ENCODE data around the gene ZBTB12. TPM values are rescaled to one million over a fixed set of nuclear protein-coding genes. Genes with fewer than 3 reads are reported as not detected.

ZBTB12 gene
- total and polyA plus RNA-seq, 2 of the 13 experiments (the other 11 are each of a cell fraction or from before 2014, with no cell fraction given) = 4.8 to 6.0 TPM

- TF ChIP-seq, protein P1, sequence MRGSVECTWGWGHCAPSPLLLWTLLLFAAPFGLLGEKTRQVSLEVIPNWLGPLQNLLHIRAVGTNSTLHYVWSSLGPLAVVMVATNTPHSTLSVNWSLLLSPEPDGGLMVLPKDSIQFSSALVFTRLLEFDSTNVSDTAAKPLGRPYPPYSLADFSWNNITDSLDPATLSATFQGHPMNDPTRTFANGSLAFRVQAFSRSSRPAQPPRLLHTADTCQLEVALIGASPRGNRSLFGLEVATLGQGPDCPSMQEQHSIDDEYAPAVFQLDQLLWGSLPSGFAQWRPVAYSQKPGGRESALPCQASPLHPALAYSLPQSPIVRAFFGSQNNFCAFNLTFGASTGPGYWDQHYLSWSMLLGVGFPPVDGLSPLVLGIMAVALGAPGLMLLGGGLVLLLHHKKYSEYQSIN (CRISPR knock-in tag; IDR thresholded peaks at IDR 0.05; ENCODE audit: borderline replicate concordance) = no peak
- TF ChIP-seq PAX8 (CRISPR knock-in tag; IDR thresholded peaks at IDR 0.05; ENCODE audit: borderline replicate concordance) (no peak), HOXA7 (CRISPR knock-in tag; IDR thresholded peaks at IDR 0.05) (no peak), ZNF547 (CRISPR knock-in tag; IDR thresholded peaks at IDR 0.05) (peak; percentile 41; the same call in 1 of the 2 replicates), GPN1 (CRISPR knock-in tag; IDR thresholded peaks at IDR 0.05; ENCODE audit: borderline replicate concordance) (peak; percentile 39; the same call in 1 of the 2 replicates), ZNF343 (CRISPR knock-in tag; IDR thresholded peaks at IDR 0.05) (no peak), SMAD9 (CRISPR knock-in tag; IDR thresholded peaks at IDR 0.05) (no peak), MBNL3 (CRISPR knock-in tag; conservative IDR thresholded peaks at IDR 0.05) (no peak), JUNB (CRISPR knock-in tag; IDR thresholded peaks at IDR 0.05; ENCODE audit: borderline replicate concordance) (no peak), RXRA (CRISPR knock-in tag; IDR thresholded peaks at IDR 0.05) (peak; percentile 79; the same call in 1 of the 2 replicates), CEBPG (CRISPR knock-in tag; IDR thresholded peaks at IDR 0.05) (no peak), FOXA1 (IDR thresholded peaks at IDR 0.05) (no peak), FOXA1 (CRISPR knock-in tag; IDR thresholded peaks at IDR 0.05) (no peak), ZNF282 (IDR thresholded peaks at IDR 0.05; ENCODE audit: partially characterized antibody) (no peak), ZNF44 (CRISPR knock-in tag; IDR thresholded peaks at IDR 0.05) (no peak)
- TF ChIP-seq, protein P2, sequence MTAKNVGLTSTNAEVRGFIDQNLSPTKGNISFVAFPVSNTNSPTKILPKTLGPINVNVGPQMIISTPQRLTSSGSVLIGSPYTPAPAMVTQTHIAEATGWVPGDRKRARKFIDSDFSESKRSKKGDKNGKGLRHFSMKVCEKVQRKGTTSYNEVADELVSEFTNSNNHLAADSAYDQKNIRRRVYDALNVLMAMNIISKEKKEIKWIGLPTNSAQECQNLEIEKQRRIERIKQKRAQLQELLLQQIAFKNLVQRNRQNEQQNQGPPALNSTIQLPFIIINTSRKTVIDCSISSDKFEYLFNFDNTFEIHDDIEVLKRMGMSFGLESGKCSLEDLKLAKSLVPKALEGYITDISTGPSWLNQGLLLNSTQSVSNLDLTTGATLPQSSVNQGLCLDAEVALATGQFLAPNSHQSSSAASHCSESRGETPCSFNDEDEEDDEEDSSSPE (CRISPR knock-in tag; IDR thresholded peaks at IDR 0.05) = peak; percentile 96
- TF ChIP-seq, protein P3, sequence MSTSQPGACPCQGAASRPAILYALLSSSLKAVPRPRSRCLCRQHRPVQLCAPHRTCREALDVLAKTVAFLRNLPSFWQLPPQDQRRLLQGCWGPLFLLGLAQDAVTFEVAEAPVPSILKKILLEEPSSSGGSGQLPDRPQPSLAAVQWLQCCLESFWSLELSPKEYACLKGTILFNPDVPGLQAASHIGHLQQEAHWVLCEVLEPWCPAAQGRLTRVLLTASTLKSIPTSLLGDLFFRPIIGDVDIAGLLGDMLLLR (CRISPR knock-in tag; IDR thresholded peaks at IDR 0.05) = no peak; the same call in 1 of the 2 replicates
- TF ChIP-seq, protein P4, sequence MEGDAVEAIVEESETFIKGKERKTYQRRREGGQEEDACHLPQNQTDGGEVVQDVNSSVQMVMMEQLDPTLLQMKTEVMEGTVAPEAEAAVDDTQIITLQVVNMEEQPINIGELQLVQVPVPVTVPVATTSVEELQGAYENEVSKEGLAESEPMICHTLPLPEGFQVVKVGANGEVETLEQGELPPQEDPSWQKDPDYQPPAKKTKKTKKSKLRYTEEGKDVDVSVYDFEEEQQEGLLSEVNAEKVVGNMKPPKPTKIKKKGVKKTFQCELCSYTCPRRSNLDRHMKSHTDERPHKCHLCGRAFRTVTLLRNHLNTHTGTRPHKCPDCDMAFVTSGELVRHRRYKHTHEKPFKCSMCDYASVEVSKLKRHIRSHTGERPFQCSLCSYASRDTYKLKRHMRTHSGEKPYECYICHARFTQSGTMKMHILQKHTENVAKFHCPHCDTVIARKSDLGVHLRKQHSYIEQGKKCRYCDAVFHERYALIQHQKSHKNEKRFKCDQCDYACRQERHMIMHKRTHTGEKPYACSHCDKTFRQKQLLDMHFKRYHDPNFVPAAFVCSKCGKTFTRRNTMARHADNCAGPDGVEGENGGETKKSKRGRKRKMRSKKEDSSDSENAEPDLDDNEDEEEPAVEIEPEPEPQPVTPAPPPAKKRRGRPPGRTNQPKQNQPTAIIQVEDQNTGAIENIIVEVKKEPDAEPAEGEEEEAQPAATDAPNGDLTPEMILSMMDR (CRISPR knock-in tag; IDR thresholded peaks at IDR 0.05) = peak; percentile 20
- TF ChIP-seq, protein P5, sequence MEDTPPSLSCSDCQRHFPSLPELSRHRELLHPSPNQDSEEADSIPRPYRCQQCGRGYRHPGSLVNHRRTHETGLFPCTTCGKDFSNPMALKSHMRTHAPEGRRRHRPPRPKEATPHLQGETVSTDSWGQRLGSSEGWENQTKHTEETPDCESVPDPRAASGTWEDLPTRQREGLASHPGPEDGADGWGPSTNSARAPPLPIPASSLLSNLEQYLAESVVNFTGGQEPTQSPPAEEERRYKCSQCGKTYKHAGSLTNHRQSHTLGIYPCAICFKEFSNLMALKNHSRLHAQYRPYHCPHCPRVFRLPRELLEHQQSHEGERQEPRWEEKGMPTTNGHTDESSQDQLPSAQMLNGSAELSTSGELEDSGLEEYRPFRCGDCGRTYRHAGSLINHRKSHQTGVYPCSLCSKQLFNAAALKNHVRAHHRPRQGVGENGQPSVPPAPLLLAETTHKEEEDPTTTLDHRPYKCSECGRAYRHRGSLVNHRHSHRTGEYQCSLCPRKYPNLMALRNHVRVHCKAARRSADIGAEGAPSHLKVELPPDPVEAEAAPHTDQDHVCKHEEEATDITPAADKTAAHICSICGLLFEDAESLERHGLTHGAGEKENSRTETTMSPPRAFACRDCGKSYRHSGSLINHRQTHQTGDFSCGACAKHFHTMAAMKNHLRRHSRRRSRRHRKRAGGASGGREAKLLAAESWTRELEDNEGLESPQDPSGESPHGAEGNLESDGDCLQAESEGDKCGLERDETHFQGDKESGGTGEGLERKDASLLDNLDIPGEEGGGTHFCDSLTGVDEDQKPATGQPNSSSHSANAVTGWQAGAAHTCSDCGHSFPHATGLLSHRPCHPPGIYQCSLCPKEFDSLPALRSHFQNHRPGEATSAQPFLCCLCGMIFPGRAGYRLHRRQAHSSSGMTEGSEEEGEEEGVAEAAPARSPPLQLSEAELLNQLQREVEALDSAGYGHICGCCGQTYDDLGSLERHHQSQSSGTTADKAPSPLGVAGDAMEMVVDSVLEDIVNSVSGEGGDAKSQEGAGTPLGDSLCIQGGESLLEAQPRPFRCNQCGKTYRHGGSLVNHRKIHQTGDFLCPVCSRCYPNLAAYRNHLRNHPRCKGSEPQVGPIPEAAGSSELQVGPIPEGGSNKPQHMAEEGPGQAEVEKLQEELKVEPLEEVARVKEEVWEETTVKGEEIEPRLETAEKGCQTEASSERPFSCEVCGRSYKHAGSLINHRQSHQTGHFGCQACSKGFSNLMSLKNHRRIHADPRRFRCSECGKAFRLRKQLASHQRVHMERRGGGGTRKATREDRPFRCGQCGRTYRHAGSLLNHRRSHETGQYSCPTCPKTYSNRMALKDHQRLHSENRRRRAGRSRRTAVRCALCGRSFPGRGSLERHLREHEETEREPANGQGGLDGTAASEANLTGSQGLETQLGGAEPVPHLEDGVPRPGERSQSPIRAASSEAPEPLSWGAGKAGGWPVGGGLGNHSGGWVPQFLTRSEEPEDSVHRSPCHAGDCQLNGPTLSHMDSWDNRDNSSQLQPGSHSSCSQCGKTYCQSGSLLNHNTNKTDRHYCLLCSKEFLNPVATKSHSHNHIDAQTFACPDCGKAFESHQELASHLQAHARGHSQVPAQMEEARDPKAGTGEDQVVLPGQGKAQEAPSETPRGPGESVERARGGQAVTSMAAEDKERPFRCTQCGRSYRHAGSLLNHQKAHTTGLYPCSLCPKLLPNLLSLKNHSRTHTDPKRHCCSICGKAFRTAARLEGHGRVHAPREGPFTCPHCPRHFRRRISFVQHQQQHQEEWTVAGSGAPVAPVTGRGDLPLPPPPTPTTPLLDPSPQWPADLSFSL (CRISPR knock-in tag; IDR thresholded peaks at IDR 0.05) = no peak
These were observed 39.3 kb downstream of the ZBTB12 start, which contains the start of gene NEU1 (continued) for GRCh38 chr6:31862344-31863235.

Data from HepG2 (cell line).